HEK293 (cell line): ENCODE results near the gene C22orf39.
A peak's percentile ranks its signal among the peaks of the same experiment; 100 is the strongest.

Source experiments
- CTCF ChIA-PET: fragments of 350-600 bp; formaldehyde crosslinking; extraction: SDS; loops from one replicate; lab custom pipeline; 2021; ENCODE audit warnings: antibody characterized with exemption; lab: Yijun Ruan, JAX
- POLR2A ChIA-PET: fragments of 300-600 bp; formaldehyde crosslinking; extraction: SDS; loops from one replicate; lab custom pipeline; 2020; ENCODE audit warnings: antibody characterized with exemption, inconsistent platforms; lab: Yijun Ruan, JAX
- H3K27ac ChIP-seq: fragments of 200-500 bp; sonication (Bioruptor generic); 2 replicates; pipeline ENCODE4 v1.5.1; 2014; ENCODE audit warnings: low read depth, low read length, control low read depth, inconsistent platforms; ENCODE audit errors: extremely low read depth
- H3K36me3 ChIP-seq, 2 experiments: fragments of 200-500 bp in 1 of 2; sonication (Bioruptor generic) in 1 of 2; 1 replicate in 1 of 2; 2 replicates in 1 of 2; pipeline ENCODE4 v1.5.1; 2014 to 2017; ENCODE audit warnings: inconsistent platforms in 2 of 2, low read length in 2 of 2; ENCODE audit not compliant: control insufficient read depth in 2 of 2, insufficient read depth in 1 of 2
- H3K4me1 ChIP-seq: fragments of 200-500 bp; sonication (Bioruptor generic); 2 replicates; pipeline ENCODE4 v1.5.1; 2014; ENCODE audit warnings: mild to moderate bottlenecking, low read length, inconsistent platforms; ENCODE audit not compliant: control insufficient read depth, insufficient read depth
- H3K4me3 ChIP-seq: 2 replicates; pipeline ENCODE4 v1.5.1; 2011; ENCODE audit warnings: low read depth, mild to moderate bottlenecking, control low read depth, low read length, moderate library complexity
- H3K9me3 ChIP-seq: fragments of 200-500 bp; sonication (Bioruptor generic); 2 replicates; pipeline ENCODE4 v1.5.1; 2014; ENCODE audit warnings: low read depth, low read length, inconsistent platforms; ENCODE audit not compliant: control insufficient read depth, insufficient read depth
- GLI2 ChIP-seq: fragments of 450-650 bp; formaldehyde crosslinking; IDR thresholded peaks from 2 replicates; pipeline ENCODE4; 2017; ENCODE audit warnings: missing biosample characterization, missing genetic modification characterization, low read depth, borderline replicate concordance
- HOXA7 ChIP-seq: sonication (generic); formaldehyde crosslinking; IDR thresholded peaks from 2 replicates; pipeline ENCODE4 v1.8.1; 2022; ENCODE audit warnings: missing genetic modification reagents, borderline replicate concordance
- KLF16 ChIP-seq: fragments of 450-650 bp; formaldehyde crosslinking; IDR thresholded peaks from 2 replicates; pipeline ENCODE4 v1.5.1; 2017; ENCODE audit warnings: missing biosample characterization, missing genetic modification characterization
- OSR2 ChIP-seq: fragments of 450-650 bp; formaldehyde crosslinking; IDR thresholded peaks from 2 replicates; pipeline ENCODE4 v1.5.1; 2016; ENCODE audit warnings: missing biosample characterization, missing genetic modification characterization
- SALL2 ChIP-seq: fragments of 450-650 bp; formaldehyde crosslinking; IDR thresholded peaks from 2 replicates; pipeline ENCODE4 v1.5.0; 2017; ENCODE audit warnings: missing biosample characterization, mild to moderate bottlenecking, missing genetic modification characterization, borderline replicate concordance
- ZBTB11 ChIP-seq: fragments of 450-650 bp; formaldehyde crosslinking; conservative IDR thresholded peaks from 2 replicates; pipeline ENCODE4 v1.5.1; 2016; ENCODE audit warnings: low read depth, missing biosample characterization, missing genetic modification characterization
- ZBTB17 ChIP-seq: fragments of 450-650 bp; formaldehyde crosslinking; IDR thresholded peaks from 2 replicates; pipeline ENCODE4 v1.5.1; 2016; ENCODE audit warnings: missing biosample characterization, missing genetic modification characterization
- ZBTB7A ChIP-seq: fragments of 450-650 bp; formaldehyde crosslinking; IDR thresholded peaks from 2 replicates; pipeline ENCODE4 v1.5.1; 2016; ENCODE audit warnings: low read depth, missing biosample characterization, missing genetic modification characterization
- ZEB2 ChIP-seq: fragments of 450-650 bp; formaldehyde crosslinking; IDR thresholded peaks from 2 replicates; pipeline ENCODE4 v1.5.1; 2016; ENCODE audit warnings: missing biosample characterization, missing genetic modification characterization
- ZNF114 ChIP-seq: fragments of 450-650 bp; formaldehyde crosslinking; IDR thresholded peaks from 2 replicates; pipeline ENCODE4 v1.5.0; 2017; ENCODE audit warnings: missing biosample characterization, missing genetic modification characterization
- ZNF223 ChIP-seq: fragments of 450-650 bp; formaldehyde crosslinking; IDR thresholded peaks from 2 replicates; pipeline ENCODE4 v1.5.1; 2016; ENCODE audit warnings: missing biosample characterization, missing genetic modification characterization
- ZNF274 ChIP-seq, 2 experiments: fragments of 200-500 bp in 1 of 2; fragments of 450-650 bp in 1 of 2; sonication (Bioruptor generic) in 1 of 2; formaldehyde crosslinking in 1 of 2; IDR thresholded peaks; 2 replicates each; pipeline versions ENCODE4 v1.5.1 to v1.6.1; 2014 to 2016; ENCODE audit warnings: borderline replicate concordance in 1 of 2, inconsistent platforms in 1 of 2, low read length in 1 of 2, missing biosample characterization in 1 of 2, missing genetic modification characterization in 1 of 2
- ZNF350 ChIP-seq: fragments of 450-650 bp; formaldehyde crosslinking; IDR thresholded peaks from 2 replicates; pipeline ENCODE4 v1.5.0; 2017; ENCODE audit warnings: missing biosample characterization, mild to moderate bottlenecking, missing genetic modification characterization
- ZNF362 ChIP-seq: fragments of 450-650 bp; formaldehyde crosslinking; IDR thresholded peaks from 2 replicates; pipeline ENCODE4 v1.5.1; 2016; ENCODE audit warnings: missing biosample characterization, missing genetic modification characterization
- ZNF366 ChIP-seq: fragments of 450-650 bp; formaldehyde crosslinking; conservative IDR thresholded peaks from 2 replicates; pipeline ENCODE4 v1.5.1; 2016; ENCODE audit warnings: missing biosample characterization, missing genetic modification characterization
- ZNF416 ChIP-seq: fragments of 450-650 bp; formaldehyde crosslinking; IDR thresholded peaks from 2 replicates; pipeline ENCODE4 v1.5.1; 2016; ENCODE audit warnings: missing biosample characterization, missing genetic modification characterization
- ZNF621 ChIP-seq: fragments of 450-650 bp; formaldehyde crosslinking; IDR thresholded peaks from 2 replicates; pipeline ENCODE4 v1.5.1; 2017; ENCODE audit warnings: missing biosample characterization, missing genetic modification characterization
- ZNF707 ChIP-seq: fragments of 450-650 bp; formaldehyde crosslinking; IDR thresholded peaks from 2 replicates; pipeline ENCODE4 v1.5.1; 2016; ENCODE audit warnings: missing biosample characterization, missing genetic modification characterization
- ZXDB ChIP-seq: fragments of 450-650 bp; formaldehyde crosslinking; IDR thresholded peaks from 2 replicates; pipeline ENCODE4 v1.5.1; 2016; ENCODE audit warnings: missing biosample characterization, missing genetic modification characterization
- TF ChIP-seq, protein P1 (sequence below): fragments of 450-650 bp; formaldehyde crosslinking; IDR thresholded peaks from 2 replicates; pipeline ENCODE4 v1.5.1; 2017; ENCODE audit warnings: missing biosample characterization, missing genetic modification characterization
- TF ChIP-seq, protein P2 (sequence below): sonication (generic); formaldehyde crosslinking; IDR thresholded peaks from 2 replicates; pipeline ENCODE4 v1.8.1; 2022; ENCODE audit warnings: mild to moderate bottlenecking, moderate library complexity, missing genetic modification reagents
- TF ChIP-seq, protein P3 (sequence below): fragments of 450-650 bp; formaldehyde crosslinking; IDR thresholded peaks from 2 replicates; pipeline ENCODE4 v1.5.1; 2016; ENCODE audit warnings: missing biosample characterization, missing genetic modification characterization
- TF ChIP-seq, protein P4 (sequence below): fragments of 450-650 bp; formaldehyde crosslinking; IDR thresholded peaks from 2 replicates; pipeline ENCODE4 v1.5.1; 2016; ENCODE audit warnings: missing biosample characterization, missing genetic modification characterization

Gene C22orf39

DNA sequence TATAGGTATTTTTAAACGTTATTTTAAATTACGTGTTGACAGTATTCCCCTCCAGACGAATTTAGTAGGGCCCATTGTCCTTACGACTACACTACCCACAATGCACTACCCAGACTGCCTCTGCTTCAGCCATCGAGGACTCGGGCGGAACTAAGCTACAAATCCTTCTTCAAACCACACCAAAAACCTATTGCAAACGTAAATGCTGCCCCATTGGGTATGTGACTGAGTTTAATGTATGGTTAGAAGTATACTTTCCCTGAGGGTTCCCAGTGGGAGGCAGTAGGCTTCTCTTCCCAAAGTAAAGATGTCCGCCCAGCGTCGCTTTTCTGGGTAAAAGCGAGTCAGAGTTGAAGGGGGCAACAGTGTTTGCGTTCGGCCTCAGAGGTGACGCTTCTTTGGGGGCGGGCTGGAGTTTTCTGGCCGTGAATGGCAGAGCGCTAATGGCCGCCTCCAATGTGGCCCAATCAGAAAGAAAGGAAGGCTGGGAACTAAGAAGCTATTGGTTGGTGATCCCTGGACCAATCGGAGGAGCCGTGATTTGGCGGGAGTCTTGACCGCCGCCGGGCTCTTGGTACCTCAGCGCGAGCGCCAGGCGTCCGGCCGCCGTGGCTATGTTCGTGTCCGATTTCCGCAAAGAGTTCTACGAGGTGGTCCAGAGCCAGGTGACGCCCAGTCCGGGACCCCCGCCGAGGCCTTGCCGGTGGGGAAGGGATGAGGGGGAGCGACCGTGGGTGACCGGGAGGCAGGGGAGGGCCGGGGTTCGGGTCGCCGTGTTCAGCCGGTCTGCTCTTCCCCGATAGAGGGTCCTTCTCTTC, 32.1 kb upstream of the C22orf39 start, which contains the start of gene CDC45:
Gene CDC45, plus strand, starts transcription at position 566 of the 818 bp plus-strand sequence. Its CDS starts 49 bp downstream, at position 615.
- ChIA-PET CTCF (interaction anchor here (0.6 to 4.6 kb wide), 5 partner anchors 16 to 480 kb away, joined by 3 to 31 read pairs (median 3); no protein-coding TSS in a partner anchor), POLR2A (interaction anchor here (0.7 to 3.4 kb wide), 29 partner anchors 9 to 361 kb away, joined by 3 to 20 read pairs (median 4); partner anchors contain the start of genes C22orf39, CLTCL1, ESS2 and HIRA)
- H3K27ac ChIP-seq: peak within 1 kb of the TSS; percentile 86
- no peaks in the 10 kb centered on the region for H3K4me1 ChIP-seq
- no peaks in the 10 kb centered on the region for H3K9me3 ChIP-seq
- peaks cover 9 to 49% of the 10 kb centered on the region in 2 experiments for H3K36me3 ChIP-seq
- peak within 1 kb of the TSS; percentile 92 for H3K4me3 ChIP-seq
- no peak for TF ChIP-seq ZNF707
- peak; percentile 88 for TF ChIP-seq ZBTB11 (tag by site-specific recombination)
- TF ChIP-seq ZBTB17 (tag by site-specific recombination): peak; percentile 97
- TF ChIP-seq, protein P1, sequence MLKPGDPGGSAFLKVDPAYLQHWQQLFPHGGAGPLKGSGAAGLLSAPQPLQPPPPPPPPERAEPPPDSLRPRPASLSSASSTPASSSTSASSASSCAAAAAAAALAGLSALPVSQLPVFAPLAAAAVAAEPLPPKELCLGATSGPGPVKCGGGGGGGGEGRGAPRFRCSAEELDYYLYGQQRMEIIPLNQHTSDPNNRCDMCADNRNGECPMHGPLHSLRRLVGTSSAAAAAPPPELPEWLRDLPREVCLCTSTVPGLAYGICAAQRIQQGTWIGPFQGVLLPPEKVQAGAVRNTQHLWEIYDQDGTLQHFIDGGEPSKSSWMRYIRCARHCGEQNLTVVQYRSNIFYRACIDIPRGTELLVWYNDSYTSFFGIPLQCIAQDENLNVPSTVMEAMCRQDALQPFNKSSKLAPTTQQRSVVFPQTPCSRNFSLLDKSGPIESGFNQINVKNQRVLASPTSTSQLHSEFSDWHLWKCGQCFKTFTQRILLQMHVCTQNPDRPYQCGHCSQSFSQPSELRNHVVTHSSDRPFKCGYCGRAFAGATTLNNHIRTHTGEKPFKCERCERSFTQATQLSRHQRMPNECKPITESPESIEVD: no peak
- no peak; the same call in 1 of the 2 replicates for TF ChIP-seq ZBTB7A (tag by site-specific recombination)
- no peak for TF ChIP-seq ZNF621 (tag by site-specific recombination)
- TF ChIP-seq HOXA7 (CRISPR knock-in tag): no peak
- TF ChIP-seq, protein P2, sequence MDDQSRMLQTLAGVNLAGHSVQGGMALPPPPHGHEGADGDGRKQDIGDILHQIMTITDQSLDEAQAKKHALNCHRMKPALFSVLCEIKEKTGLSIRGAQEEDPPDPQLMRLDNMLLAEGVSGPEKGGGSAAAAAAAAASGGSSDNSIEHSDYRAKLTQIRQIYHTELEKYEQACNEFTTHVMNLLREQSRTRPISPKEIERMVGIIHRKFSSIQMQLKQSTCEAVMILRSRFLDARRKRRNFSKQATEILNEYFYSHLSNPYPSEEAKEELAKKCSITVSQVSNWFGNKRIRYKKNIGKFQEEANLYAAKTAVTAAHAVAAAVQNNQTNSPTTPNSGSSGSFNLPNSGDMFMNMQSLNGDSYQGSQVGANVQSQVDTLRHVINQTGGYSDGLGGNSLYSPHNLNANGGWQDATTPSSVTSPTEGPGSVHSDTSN (CRISPR knock-in tag): no peak
- no peak for TF ChIP-seq ZNF223 (tag by site-specific recombination)
- no peak for TF ChIP-seq ZNF114 (tag by site-specific recombination)
- TF ChIP-seq, protein P3, sequence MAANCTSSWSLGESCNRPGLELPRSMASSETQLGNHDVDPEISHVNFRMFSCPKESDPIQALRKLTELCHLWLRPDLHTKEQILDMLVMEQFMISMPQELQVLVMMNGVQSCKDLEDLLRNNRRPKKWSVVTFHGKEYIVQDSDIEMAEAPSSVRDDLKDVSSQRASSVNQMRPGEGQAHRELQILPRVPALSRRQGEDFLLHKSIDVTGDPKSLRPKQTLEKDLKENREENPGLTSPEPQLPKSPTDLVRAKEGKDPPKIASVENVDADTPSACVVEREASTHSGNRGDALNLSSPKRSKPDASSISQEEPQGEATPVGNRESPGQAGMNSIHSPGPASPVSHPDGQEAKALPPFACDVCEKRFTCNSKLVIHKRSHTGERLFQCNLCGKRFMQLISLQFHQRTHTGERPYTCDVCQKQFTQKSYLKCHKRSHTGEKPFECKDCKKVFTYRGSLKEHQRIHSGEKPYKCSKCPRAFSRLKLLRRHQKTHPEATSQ: no peak
- TF ChIP-seq, protein P4, sequence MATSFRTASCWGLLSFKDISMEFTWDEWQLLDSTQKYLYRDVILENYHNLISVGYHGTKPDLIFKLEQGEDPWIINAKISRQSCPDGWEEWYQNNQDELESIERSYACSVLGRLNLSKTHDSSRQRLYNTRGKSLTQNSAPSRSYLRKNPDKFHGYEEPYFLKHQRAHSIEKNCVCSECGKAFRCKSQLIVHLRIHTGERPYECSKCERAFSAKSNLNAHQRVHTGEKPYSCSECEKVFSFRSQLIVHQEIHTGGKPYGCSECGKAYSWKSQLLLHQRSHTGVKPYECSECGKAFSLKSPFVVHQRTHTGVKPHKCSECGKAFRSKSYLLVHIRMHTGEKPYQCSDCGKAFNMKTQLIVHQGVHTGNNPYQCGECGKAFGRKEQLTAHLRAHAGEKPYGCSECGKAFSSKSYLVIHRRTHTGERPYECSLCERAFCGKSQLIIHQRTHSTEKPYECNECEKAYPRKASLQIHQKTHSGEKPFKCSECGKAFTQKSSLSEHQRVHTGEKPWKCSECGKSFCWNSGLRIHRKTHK (tag by site-specific recombination): no peak
- no peak for TF ChIP-seq ZNF366 (tag by site-specific recombination)
- TF ChIP-seq OSR2: no peak
- no peak for TF ChIP-seq GLI2 (tag by site-specific recombination)
- TF ChIP-seq ZNF274 (IDR thresholded peaks at IDR 0.05; ENCODE audit: low read length): no peak
- no peak for TF ChIP-seq ZNF274 (tag by site-specific recombination; IDR thresholded peaks at IDR 0.05; ENCODE audit: borderline replicate concordance)
- no peak for TF ChIP-seq ZNF362 (tag by site-specific recombination)
- TF ChIP-seq SALL2: no peak
- no peak for TF ChIP-seq ZNF416
- no peak for TF ChIP-seq ZNF350 (tag by site-specific recombination)
- TF ChIP-seq ZEB2 (tag by site-specific recombination): 0 out of 2 replicates have a peak, but pooled peaks have one; percentile 48
- peak; percentile 21 for TF ChIP-seq KLF16 (tag by site-specific recombination)
- TF ChIP-seq ZXDB (tag by site-specific recombination): peak; percentile 98
